A549 (cell line): ENCODE measurements around the gene ABCA4. TPM values are rescaled to one million over a fixed set of nuclear protein-coding genes. Genes with fewer than 3 reads are reported as not detected.

Experiments used
- ATAC-seq, 2 experiments: fragments of 200-7000 bp in 1 of 2; fragments of >200 bp in 1 of 2; cut with Nextera tagmentation in 1 of 2; cut with Tn5 transposase in 1 of 2; 3 replicates each; pipeline versions ENCODE4 v1.8.0 to v1.9.1; 2018 to 2020; ENCODE audit warnings: mild to moderate bottlenecking in 1 of 2, moderate library complexity in 1 of 2
- CTCF ChIA-PET: fragments of 300-600 bp; sonication (Branson Sonifier 250); formaldehyde crosslinking; extraction: SDS; loops from one replicate; lab custom pipeline; 2021; ENCODE audit warnings: antibody characterized with exemption, inconsistent platforms; lab: Yijun Ruan, JAX
- POLR2A ChIA-PET: fragments of 350-600 bp; formaldehyde crosslinking; extraction: SDS; loops from one replicate; lab custom pipeline; 2021; ENCODE audit warnings: antibody characterized with exemption, inconsistent platforms; lab: Yijun Ruan, JAX
- DNase-seq, 2 experiments: peaks; one replicate each; pipeline versions ENCODE4 v3.0.0 to v3.0.0-alpha.2; 2011 to 2016; ENCODE audit warnings: low read depth in 1 of 2, low spot score in 1 of 2
- FAIRE-seq: peaks from 2 replicates; lab custom pipeline; 2011; peaks lifted over from hg19 to GRCh38; lab: Jason Lieb, UNC
- H3K27ac ChIP-seq, 2 experiments: fragments of >200 bp; sonication (Bioruptor Twin); formaldehyde crosslinking; 3 replicates each; pipeline ENCODE4 v1.5.1; 2016 to 2017
- H3K4me1 ChIP-seq: fragments of >200 bp; sonication (Bioruptor Twin); formaldehyde crosslinking; 3 replicates; pipeline ENCODE4 v1.6.1; 2016
- H3K4me2 ChIP-seq: fragments of >200 bp; sonication (Bioruptor Twin); formaldehyde crosslinking; 3 replicates; pipeline ENCODE4 v1.6.1; 2016
- H3K4me3 ChIP-seq: fragments of >200 bp; sonication (Bioruptor Twin); formaldehyde crosslinking; 3 replicates; pipeline ENCODE4 v1.5.1; 2016
- H3K9me3 ChIP-seq: fragments of >200 bp; sonication (Bioruptor Twin); formaldehyde crosslinking; 3 replicates; pipeline ENCODE4 v1.6.1; 2016
- CHD4 ChIP-seq: fragments of 200-600 bp; sonication (generic); IDR thresholded peaks from 2 replicates; pipeline ENCODE4 v1.6.1; 2016; ENCODE audit warnings: antibody characterized with exemption, mild to moderate bottlenecking, borderline replicate concordance
- EP300 ChIP-seq, 2 experiments: fragments of >200 bp; sonication (Bioruptor Twin); formaldehyde crosslinking; IDR thresholded peaks; 2 replicates in 1 of 2; 3 replicates in 1 of 2; pipeline ENCODE4 v1.6.1; 2016 to 2017
- ESRRA ChIP-seq: fragments of 150-350 bp; IDR thresholded peaks from 2 replicates; pipeline ENCODE4 v1.6.1; 2014; ENCODE audit warnings: mild to moderate bottlenecking, low read length, borderline replicate concordance
- HDAC2 ChIP-seq: fragments of 200-600 bp; sonication (generic); IDR thresholded peaks from 2 replicates; pipeline ENCODE4 v1.6.1; 2016
- MAFK ChIP-seq: fragments of 450-650 bp; IDR thresholded peaks from 2 replicates; pipeline ENCODE4 v1.6.1; 2014; ENCODE audit not compliant: partially characterized antibody
- NFE2L2 ChIP-seq: fragments of 150-350 bp; conservative IDR thresholded peaks from 2 replicates; pipeline ENCODE4 v1.6.1; 2014; ENCODE audit warnings: low read length
- PHF8 ChIP-seq: fragments of 200-600 bp; sonication (generic); IDR thresholded peaks from 2 replicates; pipeline ENCODE4 v1.6.1; 2016; ENCODE audit warnings: low read depth, mild to moderate bottlenecking, antibody characterized with exemption, moderate library complexity, borderline replicate concordance
- POLR2AphosphoS2 ChIP-seq: conservative IDR thresholded peaks from 2 replicates; pipeline ENCODE4 v1.6.1; 2012; ENCODE audit warnings: low read length, improper control_type of control experiment, inconsistent platforms
- RAD21 ChIP-seq, 2 experiments: fragments of >200 bp in 1 of 2; sonication (Bioruptor Twin) in 1 of 2; formaldehyde crosslinking in 1 of 2; IDR thresholded peaks in 1 of 2; conservative IDR thresholded peaks in 1 of 2; 2 replicates in 1 of 2; 3 replicates in 1 of 2; pipeline ENCODE4 v1.6.1; 2012 to 2018; ENCODE audit warnings: inconsistent platforms in 1 of 2
- RCOR1 ChIP-seq: fragments of 150-350 bp; IDR thresholded peaks from 2 replicates; pipeline ENCODE4 v1.6.1; 2014; ENCODE audit warnings: antibody characterized with exemption, low read length, low read depth
- RNF2 ChIP-seq: fragments of 200-600 bp; sonication (generic); IDR thresholded peaks from 2 replicates; pipeline ENCODE4 v1.6.1; 2016; ENCODE audit warnings: low read depth, mild to moderate bottlenecking, antibody characterized with exemption, moderate library complexity, borderline replicate concordance
- SMC3 ChIP-seq: fragments of >200 bp; sonication (Bioruptor Twin); formaldehyde crosslinking; IDR thresholded peaks from 3 replicates; pipeline ENCODE4 v1.6.1; 2018; ENCODE audit warnings: inconsistent platforms
- SREBF2 ChIP-seq: fragments of 450-650 bp; IDR thresholded peaks from 2 replicates; pipeline ENCODE4 v1.6.1; 2014; ENCODE audit warnings: mild to moderate bottlenecking, moderate library complexity
- WGBS: methylation state at CpG from one replicate; pipeline ENCODE4 v1.1.6; 2017; ENCODE audit errors: missing lambda C conversion rate; 5-methylcytosine and 5-hydroxymethylcytosine counted together
- polyA plus RNA-seq, 4 experiments: library from polyadenylated mRNA; depleted of rRNA in 3 of 4; stranded (reverse); fragments of >200 nt; fragmentation: RNase III in 1 of 4; extraction: RNeasy Plus Mini Kit Qiagen cat#74134 plus additional on column Dnase treatment in 1 of 4; gene quantifications; 2 replicates in 3 of 4; 3 replicates in 1 of 4; pipeline ENCODE4 v1.2.3, GENCODE V29; 2011 to 2017
- TF ChIP-seq, protein P1 (sequence below): fragments of >200 bp; sonication (Bioruptor Twin); formaldehyde crosslinking; IDR thresholded peaks from 3 replicates; pipeline ENCODE4 v1.5.1; 2016
- TF ChIP-seq, protein P2 (sequence below): fragments of 250-450 bp; sonication (Bioruptor Pico); IDR thresholded peaks from 2 replicates; pipeline ENCODE4 v1.5.0; 2020; ENCODE audit warnings: low read depth, mild to moderate bottlenecking, moderate library complexity
- TF ChIP-seq, protein P3 (sequence below): fragments of >200 bp; sonication (Bioruptor Twin); formaldehyde crosslinking; IDR thresholded peaks from 2 replicates; pipeline ENCODE4 v1.6.1; 2016
- TF ChIP-seq, protein P4 (sequence below): fragments of >200 bp; sonication (Bioruptor Twin); formaldehyde crosslinking; IDR thresholded peaks from 3 replicates; pipeline ENCODE4 v1.6.1; 2016
- TF ChIP-seq, protein P5 (sequence below): fragments of 450-650 bp; IDR thresholded peaks from 2 replicates; pipeline ENCODE4 v1.6.1; 2014; ENCODE audit warnings: antibody characterized with exemption

Gene ABCA4
- polyA plus RNA-seq, 2 of the 4 experiments (the other 2 are of a cell fraction): 0.05 to 0.23 TPM

DNA sequence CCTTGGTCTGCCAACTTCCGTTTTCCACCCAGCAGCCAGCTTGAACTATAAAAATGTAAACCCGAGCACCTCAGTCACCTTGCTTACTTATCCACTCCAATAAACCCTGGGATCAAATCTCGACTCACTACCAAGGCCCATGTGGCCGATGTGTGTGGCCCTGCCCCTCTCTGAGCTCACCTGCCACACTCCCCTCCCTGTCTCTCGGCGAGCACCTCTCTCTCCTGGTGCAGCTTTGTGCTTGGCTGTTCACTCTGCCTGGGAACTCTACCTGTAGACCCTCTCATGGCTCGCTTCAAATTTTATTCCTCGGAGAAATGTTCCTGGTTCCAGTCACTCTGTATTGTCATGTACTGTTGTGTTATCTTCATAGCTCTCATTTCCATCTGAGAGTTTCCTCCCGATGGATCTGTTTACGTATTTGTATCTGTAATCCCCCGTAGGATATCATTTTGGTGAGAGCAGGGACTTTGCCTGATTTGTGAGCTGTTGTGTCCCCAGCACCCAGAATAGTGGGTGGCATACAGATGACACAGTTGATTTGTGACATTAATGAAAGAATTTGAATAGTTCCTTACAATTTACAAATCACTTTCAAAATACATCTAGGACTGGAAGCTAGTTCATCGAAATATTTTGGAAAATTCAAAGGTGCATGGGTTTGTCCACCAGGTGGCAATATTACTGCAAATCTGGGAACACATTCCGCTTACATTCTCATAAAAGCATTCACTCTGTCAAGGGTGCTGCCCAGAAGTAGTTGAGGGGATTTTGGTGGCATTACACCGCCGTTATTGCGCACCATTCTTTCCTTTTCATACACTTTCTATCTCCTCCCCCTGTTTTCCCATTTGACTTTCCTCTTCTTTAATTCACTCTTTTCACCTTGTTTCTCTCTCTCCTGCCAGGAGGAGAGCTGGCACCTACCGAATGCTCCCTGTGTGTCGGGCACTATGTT is 95.3 kb downstream of the ABCA4 start:
- POLR2A ChIA-PET: interaction anchor here (0.9 kb wide), 1 partner anchor 62 kb away, joined by 3 read pairs; no protein-coding TSS in a partner anchor

DNA sequence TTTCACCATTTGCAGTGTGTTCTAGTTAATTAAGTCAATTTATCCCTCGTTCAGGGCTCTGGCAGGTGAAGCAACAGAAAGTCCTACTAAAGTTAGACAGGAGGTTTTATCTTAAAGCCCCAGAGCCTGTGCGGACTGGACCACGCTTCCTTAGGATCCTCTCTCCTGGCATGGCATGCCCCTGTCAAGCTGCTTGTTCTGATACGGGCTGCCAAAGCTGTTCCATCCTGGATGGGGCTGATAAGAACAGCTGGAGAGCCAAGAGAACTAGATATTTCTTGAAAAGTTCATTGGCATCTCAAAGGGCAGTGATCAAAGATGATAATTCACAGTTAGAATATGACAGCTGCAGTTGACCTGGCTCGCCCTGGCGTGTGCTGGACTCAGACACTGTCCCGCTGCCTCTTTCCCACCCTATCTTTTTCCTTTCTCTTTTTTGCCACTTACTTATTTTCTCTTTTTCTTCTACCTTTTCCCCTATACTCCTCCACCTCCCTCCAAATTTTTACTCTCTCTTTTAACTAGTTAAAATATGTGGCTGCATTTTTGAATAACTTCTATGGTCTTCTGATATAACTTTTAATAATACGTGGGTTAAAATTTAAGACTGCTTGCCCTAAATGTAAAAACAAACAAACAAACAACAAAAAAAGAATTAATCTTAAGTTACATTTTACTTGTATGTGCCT is 96.7 kb downstream of the ABCA4 start:
- no peak for DNase-seq

More for the DNA sequence above, 95.3 kb downstream of the ABCA4 start:
- 49% methylated on average over 18 of the region's 18 CpGs for WGBS
- Histone ChIP-seq H3K27ac (peak overlapping the region; percentile 46 to 64; a peak in 5 of 6 replicates), H3K4me3 (no peak overlapping the region), H3K9me3 (no peaks in the 10 kb centered on the region), H3K4me2 (peak overlapping the region; percentile 45), H3K4me1 (peaks cover 37% of the 10 kb centered on the region)
- ATAC-seq (peak; percentile 55 to 70; a peak in 3 of 6 replicates), FAIRE-seq (no peak), DNase-seq (peak; percentile 60 to 68)
- CTCF ChIA-PET: interaction anchor here (0.6 to 32.3 kb wide), 36 partner anchors 11 to 780 kb away, joined by 3 to 840 read pairs (median 4); partner anchors contain the start of gene ARHGAP29
- TF ChIP-seq, protein P1, sequence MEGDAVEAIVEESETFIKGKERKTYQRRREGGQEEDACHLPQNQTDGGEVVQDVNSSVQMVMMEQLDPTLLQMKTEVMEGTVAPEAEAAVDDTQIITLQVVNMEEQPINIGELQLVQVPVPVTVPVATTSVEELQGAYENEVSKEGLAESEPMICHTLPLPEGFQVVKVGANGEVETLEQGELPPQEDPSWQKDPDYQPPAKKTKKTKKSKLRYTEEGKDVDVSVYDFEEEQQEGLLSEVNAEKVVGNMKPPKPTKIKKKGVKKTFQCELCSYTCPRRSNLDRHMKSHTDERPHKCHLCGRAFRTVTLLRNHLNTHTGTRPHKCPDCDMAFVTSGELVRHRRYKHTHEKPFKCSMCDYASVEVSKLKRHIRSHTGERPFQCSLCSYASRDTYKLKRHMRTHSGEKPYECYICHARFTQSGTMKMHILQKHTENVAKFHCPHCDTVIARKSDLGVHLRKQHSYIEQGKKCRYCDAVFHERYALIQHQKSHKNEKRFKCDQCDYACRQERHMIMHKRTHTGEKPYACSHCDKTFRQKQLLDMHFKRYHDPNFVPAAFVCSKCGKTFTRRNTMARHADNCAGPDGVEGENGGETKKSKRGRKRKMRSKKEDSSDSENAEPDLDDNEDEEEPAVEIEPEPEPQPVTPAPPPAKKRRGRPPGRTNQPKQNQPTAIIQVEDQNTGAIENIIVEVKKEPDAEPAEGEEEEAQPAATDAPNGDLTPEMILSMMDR: peak; percentile 77
- TF ChIP-seq, protein P2, sequence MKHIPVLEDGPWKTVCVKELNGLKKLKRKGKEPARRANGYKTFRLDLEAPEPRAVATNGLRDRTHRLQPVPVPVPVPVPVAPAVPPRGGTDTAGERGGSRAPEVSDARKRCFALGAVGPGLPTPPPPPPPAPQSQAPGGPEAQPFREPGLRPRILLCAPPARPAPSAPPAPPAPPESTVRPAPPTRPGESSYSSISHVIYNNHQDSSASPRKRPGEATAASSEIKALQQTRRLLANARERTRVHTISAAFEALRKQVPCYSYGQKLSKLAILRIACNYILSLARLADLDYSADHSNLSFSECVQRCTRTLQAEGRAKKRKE (CRISPR knock-in tag): no peak
- TF ChIP-seq SMC3 (peak; percentile 82), RAD21 (conservative IDR thresholded peaks at IDR 0.05 in 1 of 2, IDR thresholded peaks at IDR 0.05 in 1 of 2) (peak; percentile 68 to 78)

More for the DNA sequence above, 96.7 kb downstream of the ABCA4 start:
- FAIRE-seq (no peak), ATAC-seq (no peak)
- H3K9me3 ChIP-seq: no peaks in the 10 kb centered on the region
- ChIA-PET POLR2A (no interaction called here), CTCF (interaction anchor here (2.4 to 32.3 kb wide), 3 partner anchors 17 to 314 kb away, joined by 12 to 840 read pairs (median 315); no protein-coding TSS in a partner anchor)
- H3K4me2 ChIP-seq: no peak overlapping the region
- H3K4me3 ChIP-seq: no peak overlapping the region
- H3K27ac ChIP-seq: 0 out of 6 replicates have a peak overlapping the region, but pooled peaks of 1 of the 2 experiments have one; percentile 16
- WGBS: 90% methylated on average over 8 of the region's 8 CpGs
- TF ChIP-seq SREBF2: no peak
- TF ChIP-seq, protein P3, sequence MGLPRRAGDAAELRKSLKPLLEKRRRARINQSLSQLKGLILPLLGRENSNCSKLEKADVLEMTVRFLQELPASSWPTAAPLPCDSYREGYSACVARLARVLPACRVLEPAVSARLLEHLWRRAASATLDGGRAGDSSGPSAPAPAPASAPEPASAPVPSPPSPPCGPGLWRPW: no peak
- TF ChIP-seq, protein P4, sequence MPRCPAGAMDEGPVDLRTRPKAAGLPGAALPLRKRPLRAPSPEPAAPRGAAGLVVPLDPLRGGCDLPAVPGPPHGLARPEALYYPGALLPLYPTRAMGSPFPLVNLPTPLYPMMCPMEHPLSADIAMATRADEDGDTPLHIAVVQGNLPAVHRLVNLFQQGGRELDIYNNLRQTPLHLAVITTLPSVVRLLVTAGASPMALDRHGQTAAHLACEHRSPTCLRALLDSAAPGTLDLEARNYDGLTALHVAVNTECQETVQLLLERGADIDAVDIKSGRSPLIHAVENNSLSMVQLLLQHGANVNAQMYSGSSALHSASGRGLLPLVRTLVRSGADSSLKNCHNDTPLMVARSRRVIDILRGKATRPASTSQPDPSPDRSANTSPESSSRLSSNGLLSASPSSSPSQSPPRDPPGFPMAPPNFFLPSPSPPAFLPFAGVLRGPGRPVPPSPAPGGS: no peak
- TF ChIP-seq SMC3: no peak
- TF ChIP-seq MAFK: no peak
- no peak for TF ChIP-seq POLR2AphosphoS2
- TF ChIP-seq HDAC2: no peak
- TF ChIP-seq, protein P5, sequence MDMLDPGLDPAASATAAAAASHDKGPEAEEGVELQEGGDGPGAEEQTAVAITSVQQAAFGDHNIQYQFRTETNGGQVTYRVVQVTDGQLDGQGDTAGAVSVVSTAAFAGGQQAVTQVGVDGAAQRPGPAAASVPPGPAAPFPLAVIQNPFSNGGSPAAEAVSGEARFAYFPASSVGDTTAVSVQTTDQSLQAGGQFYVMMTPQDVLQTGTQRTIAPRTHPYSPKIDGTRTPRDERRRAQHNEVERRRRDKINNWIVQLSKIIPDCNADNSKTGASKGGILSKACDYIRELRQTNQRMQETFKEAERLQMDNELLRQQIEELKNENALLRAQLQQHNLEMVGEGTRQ: no peak
- TF ChIP-seq NFE2L2: no peak
- TF ChIP-seq PHF8: no peak
- no peak for TF ChIP-seq ESRRA
- no peak for TF ChIP-seq EP300 (IDR thresholded peaks at IDR 0.05)
- TF ChIP-seq RNF2: no peak
- TF ChIP-seq RCOR1: no peak
- TF ChIP-seq RAD21 (conservative IDR thresholded peaks at IDR 0.05 in 1 of 2, IDR thresholded peaks at IDR 0.05 in 1 of 2): no peak
- no peak for TF ChIP-seq CHD4
- peaks cover 40% of the 10 kb centered on the region for H3K4me1 ChIP-seq
